GM19193 (cell line): ENCODE data around the gene LCN1.

Experiments used
- POLR2A ChIP-seq: IDR thresholded peaks from 4 replicates; pipeline ENCODE4 v1.6.1; 2011; ENCODE audit not compliant: insufficient read depth, insufficient read length; ENCODE audit errors: extremely low read depth

Gene LCN1

DNA sequence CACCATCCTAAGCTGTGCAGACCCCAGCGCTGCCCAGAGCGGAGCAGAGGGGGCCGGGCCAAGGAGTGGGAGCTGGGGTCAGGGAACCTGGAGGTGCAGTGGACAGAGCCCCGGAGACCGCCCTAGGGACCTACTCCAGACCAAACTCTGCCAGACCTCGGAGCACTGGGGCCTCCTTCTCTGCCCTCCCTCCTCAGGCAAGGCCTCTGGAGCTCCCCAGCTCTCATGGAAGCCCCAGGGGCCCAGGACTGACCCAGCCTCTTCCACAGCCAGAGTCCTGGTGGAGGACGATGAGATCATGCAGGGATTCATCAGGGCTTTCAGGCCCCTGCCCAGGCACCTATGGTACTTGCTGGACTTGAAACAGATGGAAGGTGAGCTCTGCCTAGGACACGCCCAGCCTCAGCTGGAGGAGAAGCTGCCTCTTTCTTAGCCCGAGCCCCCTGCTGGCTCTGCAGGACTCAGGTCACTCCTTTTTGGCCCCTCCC lies 43.9 kb downstream of the LCN1 start:
- TF ChIP-seq POLR2A: no peak

DNA sequence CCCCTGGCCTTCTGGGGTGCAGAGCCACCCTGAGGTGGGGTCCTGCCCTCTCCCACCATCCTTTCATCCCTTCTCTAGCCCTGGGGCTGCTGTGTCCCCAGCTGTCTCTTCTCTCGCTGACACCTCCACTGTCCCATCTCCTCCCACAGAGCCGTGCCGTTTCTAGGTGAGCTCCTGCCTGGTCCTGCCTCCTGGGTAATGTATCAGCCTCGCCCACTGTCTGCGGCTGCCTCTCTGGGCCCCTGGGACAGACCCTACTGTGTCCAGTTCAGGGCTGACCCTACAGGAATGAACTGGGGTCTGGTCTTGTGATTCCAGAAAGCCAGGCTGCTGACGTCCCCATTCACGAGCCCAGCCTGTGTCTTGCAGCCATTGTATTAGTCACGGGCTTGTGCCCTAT lies 44.4 kb downstream of the LCN1 start:
- TF ChIP-seq POLR2A: no peak

DNA sequence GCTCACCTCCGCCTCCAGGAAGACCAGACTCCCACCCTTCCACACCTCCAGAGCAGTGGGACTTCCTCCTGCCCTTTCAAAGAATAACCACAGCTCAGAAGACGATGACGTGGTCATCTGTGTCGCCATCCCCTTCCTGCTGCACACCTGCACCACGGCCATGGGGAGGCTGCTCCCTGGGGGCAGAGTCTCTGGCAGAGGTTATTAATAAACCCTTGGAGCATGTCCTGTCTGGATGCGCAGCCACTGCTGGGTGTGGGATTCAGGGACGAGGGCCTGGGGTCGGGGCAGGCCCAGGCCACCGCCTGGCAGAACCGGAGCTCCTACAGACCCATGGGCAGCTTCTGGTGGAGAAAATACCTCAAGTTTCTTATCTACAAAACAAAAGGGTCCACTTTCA lies 45.3 kb downstream of the LCN1 start:
- no peak for TF ChIP-seq POLR2A

DNA sequence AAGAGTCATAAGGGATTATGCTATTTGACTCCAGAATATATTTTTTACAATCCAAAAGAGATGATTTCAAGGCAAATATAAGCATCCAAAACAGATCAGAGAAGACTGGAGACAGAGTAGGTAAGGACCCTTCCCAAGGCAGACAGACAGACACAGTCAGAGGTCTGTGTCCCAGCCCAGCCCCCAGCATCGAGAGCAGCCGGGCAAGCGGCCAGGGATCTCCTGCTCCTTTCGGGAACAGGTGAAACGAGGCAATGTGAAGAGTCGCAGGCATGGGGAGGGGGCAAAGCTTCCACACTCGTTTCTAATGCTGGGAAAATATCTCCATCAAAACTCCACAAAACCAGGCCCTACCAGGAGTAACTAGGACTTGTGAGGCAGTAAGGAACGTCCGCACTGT lies 46.1 kb downstream of the LCN1 start:
- no peak for TF ChIP-seq POLR2A

DNA sequence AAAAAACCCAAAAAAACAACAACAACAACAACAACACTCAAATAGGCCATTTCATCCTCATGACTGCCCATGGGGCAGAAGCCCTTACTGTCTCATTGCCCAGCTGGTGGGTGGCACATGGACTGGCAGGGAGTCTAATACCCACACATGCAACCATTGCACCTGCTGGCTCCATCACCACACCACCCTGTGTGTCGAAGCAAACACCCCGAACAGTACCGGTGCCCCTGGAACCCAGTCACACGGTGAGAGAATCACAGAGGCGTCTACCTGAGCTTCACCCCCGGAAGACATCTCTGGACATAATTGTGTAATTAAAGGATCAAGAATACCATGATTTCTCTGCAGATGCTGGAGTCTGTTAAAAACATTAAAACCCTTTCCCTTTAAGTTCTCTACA lies 46.8 kb downstream of the LCN1 start:
- TF ChIP-seq POLR2A: no peak

DNA sequence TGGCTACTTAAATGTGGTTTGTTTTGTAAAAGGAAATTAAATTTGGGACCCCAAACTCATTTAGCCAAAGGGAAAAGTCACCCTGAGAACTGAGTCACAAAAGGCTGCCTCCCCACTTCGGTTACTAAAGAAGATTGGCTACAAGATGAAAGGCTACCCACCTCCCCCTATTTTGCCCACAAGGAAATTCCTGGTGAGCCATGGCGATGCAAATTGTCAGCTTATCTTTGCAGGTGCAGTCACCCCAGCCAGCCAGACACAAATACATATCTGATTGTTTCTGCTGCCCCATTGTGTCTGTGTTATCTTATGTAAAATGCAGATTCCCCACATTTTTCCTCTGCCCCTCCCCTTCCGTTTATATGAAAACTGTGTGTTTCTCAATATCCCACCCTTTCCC lies 49.2 kb downstream of the LCN1 start:
- TF ChIP-seq POLR2A: no peak

DNA sequence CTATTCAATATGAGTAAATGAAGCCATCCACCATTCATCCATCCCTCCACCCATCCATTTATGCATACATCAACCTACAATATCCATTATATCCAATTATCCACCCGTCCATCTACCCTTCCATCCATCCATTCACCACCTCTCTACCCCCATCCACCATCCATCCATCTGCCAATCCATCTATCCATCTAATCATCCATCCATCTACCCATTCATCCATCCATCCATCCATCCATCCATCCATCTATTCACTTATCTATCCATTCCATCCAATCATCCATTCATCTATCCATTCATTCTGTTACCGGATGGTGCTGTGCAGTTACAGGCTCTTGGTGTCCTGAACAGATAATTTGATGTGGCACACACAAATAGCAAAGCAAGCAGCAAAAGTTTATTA lies 51.0 kb downstream of the LCN1 start:
- no peak for TF ChIP-seq POLR2A

DNA sequence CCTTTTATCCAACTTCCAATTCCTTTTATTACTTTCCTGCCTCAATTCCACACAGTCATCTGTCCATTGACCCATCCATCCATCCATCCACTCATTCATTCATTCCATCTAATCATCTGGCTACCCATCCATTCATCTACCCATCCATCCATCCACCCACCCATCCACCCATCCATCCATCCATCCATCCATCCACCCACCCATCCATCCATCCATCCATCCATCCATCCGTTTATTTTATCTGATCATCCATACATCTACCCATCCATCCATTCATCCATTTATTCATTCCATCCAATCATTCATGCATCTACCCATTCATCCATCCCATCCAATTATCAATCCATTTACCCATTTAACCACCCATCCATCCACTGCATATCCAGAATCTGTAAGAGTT lies 51.9 kb downstream of the LCN1 start:
- no peak for TF ChIP-seq POLR2A

DNA sequence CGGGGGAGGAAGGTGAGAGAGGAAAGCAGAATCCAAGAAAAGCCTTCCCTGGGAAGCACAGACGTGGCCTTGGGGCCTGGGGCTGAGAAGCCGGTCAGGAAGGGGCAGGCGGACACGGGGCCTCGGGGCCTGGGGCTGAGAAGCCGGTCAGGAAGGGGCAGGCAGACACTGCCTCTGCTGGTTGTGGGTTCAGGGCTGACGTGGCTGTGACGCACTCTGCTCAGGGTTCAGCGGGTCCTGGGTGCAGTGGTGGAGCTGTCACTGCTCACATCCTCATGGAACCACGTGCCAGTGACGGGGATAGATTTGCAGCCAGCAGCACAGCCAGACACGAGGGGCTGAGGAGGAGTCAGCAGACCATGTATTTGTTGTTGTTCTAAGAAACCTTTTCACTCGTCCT lies 53.1 kb downstream of the LCN1 start:
- no peak for TF ChIP-seq POLR2A

DNA sequence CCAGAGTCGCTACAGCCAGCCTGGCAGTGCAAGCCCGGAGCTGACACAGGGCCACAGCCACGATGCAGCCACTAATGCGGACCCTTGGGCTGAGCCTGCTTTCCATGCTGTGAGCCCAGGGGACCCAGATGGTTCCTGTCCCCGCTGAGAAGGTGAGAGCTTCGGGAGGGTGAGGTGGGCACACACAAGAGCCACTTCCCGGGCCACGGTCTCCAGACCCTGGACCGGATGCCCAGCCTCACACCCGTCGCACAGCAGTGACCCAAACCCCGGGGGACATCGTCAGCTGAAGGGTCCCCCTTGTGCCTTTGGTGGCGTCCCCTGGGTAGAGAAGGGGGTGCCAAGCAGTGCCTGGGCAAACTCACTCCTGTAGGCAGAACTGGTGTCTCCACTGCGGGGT lies 53.7 kb downstream of the LCN1 start:
- no peak for TF ChIP-seq POLR2A
